H9 (cell line): Measurements from ENCODE around the gene ANAPC2. TPM values are rescaled to one million over a fixed set of nuclear protein-coding genes. Genes with fewer than 3 reads are reported as not detected.
A peak's percentile ranks its signal among the peaks of the same experiment; 100 is the strongest.

ENCODE experiments used
- DNase-seq: peaks from one replicate; pipeline ENCODE4 v3.0.0-alpha.2; 2017
- H2AFZ ChIP-seq: one replicate; pipeline ENCODE4 v1.6.1; 2013; ENCODE audit warnings: mild to moderate bottlenecking, low read length, control low read depth, moderate library complexity
- H2AK5ac ChIP-seq: 2 replicates; pipeline ENCODE4 v1.6.1; 2013; ENCODE audit warnings: low read length, control low read depth, mixed read lengths; ENCODE audit not compliant: insufficient read length
- H2BK120ac ChIP-seq: one replicate; pipeline ENCODE4 v1.6.1; 2013; ENCODE audit warnings: low read depth, mild to moderate bottlenecking, low read length, control low read depth, inconsistent platforms; ENCODE audit not compliant: poor library complexity, severe bottlenecking
- H2BK12ac ChIP-seq: 2 replicates; pipeline ENCODE4 v1.6.1; 2013; ENCODE audit warnings: low read length, control low read depth, mixed read lengths, low read depth; ENCODE audit not compliant: insufficient read length
- H2BK15ac ChIP-seq: 2 replicates; pipeline ENCODE4 v1.6.1; 2013; ENCODE audit warnings: low read depth, low read length, control low read depth
- H2BK20ac ChIP-seq: one replicate; pipeline ENCODE4 v1.6.1; 2013; ENCODE audit warnings: low read depth, mild to moderate bottlenecking, low read length, control low read depth, inconsistent platforms; ENCODE audit not compliant: poor library complexity, severe bottlenecking
- H2BK5ac ChIP-seq: 2 replicates; pipeline ENCODE4 v1.6.1; 2013; ENCODE audit warnings: low read length, control low read depth, mixed read lengths; ENCODE audit not compliant: insufficient read length
- H3K14ac ChIP-seq: 2 replicates; pipeline ENCODE4 v1.6.1; 2013; ENCODE audit warnings: low read length, control low read depth; ENCODE audit not compliant: insufficient read depth
- H3K18ac ChIP-seq: 2 replicates; pipeline ENCODE4 v1.6.1; 2013; ENCODE audit warnings: low read depth, mild to moderate bottlenecking, mixed read lengths, low read length, control low read depth; ENCODE audit not compliant: insufficient read length
- H3K23ac ChIP-seq: 2 replicates; pipeline ENCODE4 v1.6.1; 2013; ENCODE audit warnings: low read length, control low read depth, mixed read lengths, low read depth; ENCODE audit not compliant: insufficient read length
- H3K23me2 ChIP-seq: 2 replicates; pipeline ENCODE4 v1.6.1; 2013; ENCODE audit warnings: low read depth, mild to moderate bottlenecking, mixed read lengths, low read length, control low read depth; ENCODE audit not compliant: insufficient read length, poor library complexity, severe bottlenecking
- H3K27ac ChIP-seq: 2 replicates; pipeline ENCODE4 v1.5.1; 2013; ENCODE audit warnings: low read length, control low read depth, mixed read lengths, low read depth; ENCODE audit not compliant: insufficient read length
- H3K27me3 ChIP-seq: 2 replicates; pipeline ENCODE4 v1.6.1; 2013; ENCODE audit warnings: low read length, control low read depth, inconsistent platforms; ENCODE audit not compliant: insufficient read depth
- H3K4ac ChIP-seq: 2 replicates; pipeline ENCODE4 v1.6.1; 2013; ENCODE audit warnings: low read depth, mild to moderate bottlenecking, control low read depth, inconsistent platforms, low read length, moderate library complexity
- H3K4me1 ChIP-seq: 2 replicates; pipeline ENCODE4 v1.6.1; 2013; ENCODE audit warnings: low read length, control low read depth, inconsistent platforms; ENCODE audit not compliant: insufficient read depth
- H3K4me2 ChIP-seq: 2 replicates; pipeline ENCODE4 v1.6.1; 2013; ENCODE audit warnings: low read length, control low read depth, mixed read lengths; ENCODE audit not compliant: insufficient read length, insufficient read depth
- H3K56ac ChIP-seq: 2 replicates; pipeline ENCODE4 v1.6.1; 2013; ENCODE audit warnings: low read depth, mild to moderate bottlenecking, mixed read lengths, low read length, control low read depth; ENCODE audit not compliant: insufficient read length
- H3K79me1 ChIP-seq: 2 replicates; pipeline ENCODE4 v1.6.1; 2013; ENCODE audit warnings: low read depth, mild to moderate bottlenecking, moderate library complexity, low read length, control low read depth, inconsistent platforms; ENCODE audit not compliant: insufficient read depth, poor library complexity, severe bottlenecking
- H3K79me2 ChIP-seq: 2 replicates; pipeline ENCODE4 v1.6.1; 2013; ENCODE audit warnings: low read length, control low read depth, inconsistent platforms; ENCODE audit not compliant: insufficient read depth
- H3K9ac ChIP-seq: 2 replicates; pipeline ENCODE4 v1.6.1; 2013; ENCODE audit warnings: low read length, control low read depth, mixed read lengths; ENCODE audit not compliant: insufficient read length; ENCODE audit errors: extremely low read depth
- H3K9me3 ChIP-seq: one replicate; pipeline ENCODE4 v1.6.1; 2013; ENCODE audit warnings: low read depth, low read length, inconsistent platforms; ENCODE audit not compliant: control insufficient read depth
- H3T11ph ChIP-seq: one replicate; pipeline ENCODE4 v1.6.1; 2013; ENCODE audit warnings: mild to moderate bottlenecking, low read length, control low read depth, inconsistent platforms
- H4K20me1 ChIP-seq: one replicate; pipeline ENCODE4 v1.6.1; 2013; ENCODE audit not compliant: control insufficient read depth, insufficient read length, insufficient read depth
- H4K5ac ChIP-seq: 2 replicates; pipeline ENCODE4 v1.6.1; 2013; ENCODE audit warnings: low read depth, mild to moderate bottlenecking, mixed read lengths, low read length, control low read depth; ENCODE audit not compliant: insufficient read length
- H4K8ac ChIP-seq: replicated peaks from 2 replicates; pipeline ENCODE4 v1.6.1; 2013; ENCODE audit warnings: low read length, control low read depth, mixed read lengths, low read depth; ENCODE audit not compliant: insufficient read length
- H4K91ac ChIP-seq: 2 replicates; pipeline ENCODE4 v1.6.1; 2013; ENCODE audit warnings: low read depth, mild to moderate bottlenecking, moderate library complexity, mixed read lengths, low read length, control low read depth; ENCODE audit not compliant: insufficient read length
- H3K27ac Mint-ChIP-seq, 3 experiments: 2 replicates in 2 of 3; 3 replicates in 1 of 3; pipeline ENCODE4 v1.8.0; 2020 to 2021; ENCODE audit warnings: mixed read lengths in 3 of 3, mild to moderate bottlenecking in 1 of 3, moderate library complexity in 1 of 3
- H3K27me3 Mint-ChIP-seq: 2 replicates; pipeline ENCODE4 v1.8.0; 2021; ENCODE audit warnings: low read depth, mild to moderate bottlenecking, moderate library complexity, mixed read lengths
- H3K36me3 Mint-ChIP-seq, 3 experiments: 2 replicates in 2 of 3; 3 replicates in 1 of 3; pipeline ENCODE4 v1.8.0; 2020 to 2021; ENCODE audit warnings: low read depth in 3 of 3, mixed read lengths in 3 of 3; ENCODE audit not compliant: insufficient read depth in 1 of 3
- H3K4me1 Mint-ChIP-seq, 2 experiments: 2 replicates each; pipeline ENCODE4 v1.8.0; 2020; ENCODE audit warnings: mixed read lengths in 2 of 2
- H3K4me3 Mint-ChIP-seq, 2 experiments: 2 replicates in 1 of 2; 3 replicates in 1 of 2; pipeline ENCODE4 v1.8.0; 2020 to 2021; ENCODE audit warnings: mild to moderate bottlenecking in 2 of 2, mixed read lengths in 2 of 2, moderate library complexity in 1 of 2
- H3K9me3 Mint-ChIP-seq, 2 experiments: 2 replicates in 1 of 2; 3 replicates in 1 of 2; pipeline ENCODE4 v1.8.0; 2020; ENCODE audit warnings: mild to moderate bottlenecking in 2 of 2, mixed read lengths in 2 of 2, moderate library complexity in 1 of 2
- CTCF ChIP-seq: fragments of 200-600 bp; sonication (generic); conservative IDR thresholded peaks from 3 replicates; pipeline ENCODE4 v1.8.0; 2021; ENCODE audit warnings: antibody characterized with exemption, mild to moderate bottlenecking
- WGBS: extraction: QIAGEN DNeasy Blood & Tissue Kit; methylation state at CpG from one replicate; pipeline ENCODE4 v1.1.7; 2013; ENCODE audit warnings: missing lambda C conversion rate, low lambda C conversion rate, mixed read lengths; ENCODE audit not compliant: insufficient read length; ENCODE audit errors: extremely low coverage; 5-methylcytosine and 5-hydroxymethylcytosine counted together
- total RNA-seq: library from RNA; stranded (reverse); gene quantifications from 2 replicates; pipeline ENCODE4 v1.2.1, GENCODE V29; 2021

Gene ANAPC2
- total RNA-seq, 1 experiment from 2014 or later = 54.8 TPM

DNA sequence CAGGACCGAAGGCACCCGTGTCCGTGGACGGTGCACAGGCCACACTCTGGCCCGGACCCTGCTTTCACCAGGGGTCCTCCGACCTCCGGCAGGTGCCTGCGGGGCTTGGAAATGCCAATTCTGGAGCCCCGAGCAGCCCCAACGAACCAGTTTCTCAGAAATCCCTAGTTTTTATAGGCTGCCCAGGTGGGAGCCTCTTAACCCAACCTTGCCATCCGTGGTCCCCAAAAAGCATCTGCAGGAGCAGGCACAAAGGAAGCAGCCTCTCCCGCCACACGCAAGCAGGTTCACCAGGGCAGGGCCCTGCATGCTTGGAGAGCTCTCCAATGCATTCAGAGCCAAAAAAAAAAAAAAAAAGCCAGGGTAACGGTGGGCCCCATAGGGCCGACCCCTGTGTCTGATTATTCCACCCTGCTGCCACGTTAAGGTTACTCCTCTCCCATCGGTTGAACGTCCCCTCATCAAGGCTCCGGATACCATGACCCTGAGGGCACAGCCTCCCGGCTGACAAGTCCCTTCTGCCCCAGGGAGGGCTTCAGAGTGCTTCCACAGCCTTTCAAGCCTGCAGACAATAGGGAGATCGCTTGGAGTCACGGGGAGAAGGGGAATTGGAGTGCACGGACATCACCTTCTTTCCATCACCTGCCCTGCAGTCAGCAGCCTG is 13.0 kb upstream of the ANAPC2 start:
- Histone ChIP-seq H3K27ac (no peak overlapping the region), H3K18ac (peak overlapping the region; percentile 52), H3K4me1 (no peaks in the 10 kb centered on the region; the same call in 1 of the 2 replicates), H2BK15ac (no peak overlapping the region), H2BK120ac (no peak overlapping the region), H3K23ac (no peak overlapping the region), H2BK12ac (no peak overlapping the region), H3K79me1 (peaks cover 16% of the 10 kb centered on the region), H4K91ac (no peak overlapping the region), H3K4me2 (peak overlapping the region; percentile 65), H2BK5ac (no peak overlapping the region), H3K56ac (no peak overlapping the region), H3K27me3 (no peaks in the 10 kb centered on the region), H3K9me3 (no peaks in the 10 kb centered on the region), H2BK20ac (no peak overlapping the region), H3K4ac (no peak overlapping the region), H3K79me2 (peaks cover 12% of the 10 kb centered on the region; the same call in 1 of the 2 replicates), H2AFZ (no peak overlapping the region), H3T11ph (no peak overlapping the region), H2AK5ac (no peak overlapping the region), H3K9ac (peak overlapping the region; percentile 67), H4K20me1 (no peaks in the 10 kb centered on the region), H4K8ac (no peak overlapping the region), H3K14ac (peak overlapping the region; percentile 86; the same call in 1 of the 2 replicates), H4K5ac (no peak overlapping the region), H3K23me2 (peaks cover 8% of the 10 kb centered on the region)
- Mint-ChIP-seq H3K4me1 (peaks cover 15 to 37% of the 10 kb centered on the region in 2 experiments), H3K27me3 (peaks cover 2% of the 10 kb centered on the region; the same call in 1 of the 2 replicates), H3K27ac (peak overlapping the region; percentile 18 to 82 (median 66); a peak in 1 of 7 replicates), H3K36me3 (peaks cover 0 to 6% (median 0%) of the 10 kb centered on the region in 3 experiments; a peak in 5 of 7 replicates), H3K9me3 (no peaks in the 10 kb centered on the region), H3K4me3 (peak overlapping the region; percentile 76 to 85)
- DNase-seq = no peak
- no CpG with 5 or more reads among the region's 23 CpGs for WGBS
- no peak for TF ChIP-seq CTCF
